Measurements from ENCODE around the gene BCL3.

BCL3 gene

DNA sequence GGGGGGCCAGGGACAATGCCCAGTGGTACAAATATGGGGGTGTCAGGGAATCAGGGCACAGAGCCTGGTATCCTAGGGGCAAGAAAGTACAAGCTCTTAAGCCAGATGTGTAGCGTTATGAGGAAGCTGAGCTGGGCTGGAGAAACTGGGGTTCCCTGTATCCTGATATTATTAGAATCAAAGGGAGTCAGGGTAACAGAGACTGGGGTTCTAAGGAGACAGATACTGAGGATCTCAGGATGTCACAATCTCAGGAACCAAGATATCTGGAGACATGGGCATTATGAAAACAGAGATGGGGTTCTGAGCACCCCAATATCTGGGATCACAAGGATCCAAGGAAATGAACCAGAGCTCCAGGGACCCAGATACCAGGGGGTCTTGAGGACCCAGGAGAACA lies 784 bp downstream of the BCL3 start:
- no peak for DNase-seq (ENCODE audit: low spot score)
- TF ChIP-seq CTCF (IDR thresholded peaks at IDR 0.05; ENCODE audit: extremely low read depth, missing control alignments) = no peak

GRCh38 chr19:44749994-44750393 lies 1.5 kb downstream of the BCL3 start:
- DNase-seq (ENCODE audit: low spot score) = no peak
- no peak for TF ChIP-seq CTCF (IDR thresholded peaks at IDR 0.05; ENCODE audit: extremely low read depth, missing control alignments)

DNA sequence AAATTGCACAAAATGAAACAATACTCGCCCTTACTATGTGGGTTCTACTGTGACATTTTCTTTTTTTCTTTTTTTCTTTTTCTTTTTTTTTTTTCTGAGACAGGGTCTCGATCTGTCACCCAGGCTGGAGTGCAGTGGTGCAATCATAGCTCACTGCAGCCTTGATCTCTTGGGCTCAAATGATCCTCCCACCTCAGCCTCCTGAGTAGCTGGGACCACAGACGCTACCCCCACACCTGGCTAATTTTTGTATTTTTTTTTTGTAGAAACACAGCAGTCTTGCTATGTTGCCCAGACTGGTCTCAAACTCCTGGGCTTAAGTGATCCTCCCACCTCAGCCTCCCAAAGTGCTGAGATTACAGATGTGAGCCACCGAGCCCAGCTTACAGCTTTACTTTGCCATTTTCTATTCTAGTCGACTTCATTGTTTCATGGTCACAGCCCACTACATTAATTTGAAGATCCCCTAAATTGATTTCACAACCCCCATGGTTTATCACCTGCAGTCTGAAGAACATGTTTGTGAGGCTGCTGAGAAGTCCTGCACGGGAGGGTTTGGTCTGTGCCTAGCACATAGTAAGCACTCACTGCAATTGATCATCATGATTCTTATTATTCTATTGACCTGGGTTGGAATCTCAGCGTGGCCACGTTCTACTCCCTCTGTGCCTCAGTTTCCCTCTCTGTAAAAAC lies 3.8 kb downstream of the BCL3 start:
- no peak for DNase-seq (ENCODE audit: low spot score)
- no peak for TF ChIP-seq CTCF (IDR thresholded peaks at IDR 0.05; ENCODE audit: extremely low read depth, missing control alignments)

DNA sequence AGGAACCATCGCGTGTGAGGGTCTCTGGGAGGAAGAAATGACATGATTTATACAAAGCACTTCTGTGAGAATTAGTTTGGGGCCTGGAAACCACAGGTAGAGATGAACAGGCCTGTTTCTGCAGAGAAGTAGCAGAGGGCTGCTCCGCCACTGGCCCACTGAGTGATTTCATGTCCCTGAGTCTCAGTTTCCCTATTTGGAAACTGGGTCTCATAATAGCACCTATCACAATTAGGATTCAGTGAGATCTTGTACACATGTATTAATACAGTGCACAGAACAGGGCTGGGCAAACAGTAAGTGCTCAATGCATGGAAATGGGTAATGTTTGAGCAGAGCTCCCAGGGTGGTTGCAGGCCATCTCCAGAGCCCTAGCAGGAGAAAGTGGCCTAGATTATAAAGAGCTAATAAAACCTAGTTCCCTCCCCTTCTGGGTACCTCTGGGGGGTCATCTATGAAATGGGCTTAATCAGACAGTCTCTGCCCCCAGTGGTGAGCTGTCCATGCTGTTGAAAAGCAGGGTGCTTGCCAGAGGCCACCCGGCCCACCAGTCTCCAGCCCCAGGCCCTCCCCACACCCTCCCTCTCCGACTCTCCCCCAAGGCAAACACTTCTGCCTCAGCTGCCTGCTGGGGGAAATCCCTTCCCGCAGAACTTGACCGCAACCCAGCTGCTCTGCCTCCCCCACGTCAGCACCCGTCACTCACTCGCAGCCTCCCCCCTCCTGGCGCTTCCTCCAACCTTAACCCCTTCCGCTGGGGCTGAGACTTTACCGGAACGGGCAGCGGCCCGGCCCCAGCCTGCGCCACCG lies 4.5 kb downstream of the BCL3 start:
- TF ChIP-seq CTCF (IDR thresholded peaks at IDR 0.05; ENCODE audit: extremely low read depth, missing control alignments) = no peak
- peak; percentile 96 for DNase-seq (ENCODE audit: low spot score)

DNA sequence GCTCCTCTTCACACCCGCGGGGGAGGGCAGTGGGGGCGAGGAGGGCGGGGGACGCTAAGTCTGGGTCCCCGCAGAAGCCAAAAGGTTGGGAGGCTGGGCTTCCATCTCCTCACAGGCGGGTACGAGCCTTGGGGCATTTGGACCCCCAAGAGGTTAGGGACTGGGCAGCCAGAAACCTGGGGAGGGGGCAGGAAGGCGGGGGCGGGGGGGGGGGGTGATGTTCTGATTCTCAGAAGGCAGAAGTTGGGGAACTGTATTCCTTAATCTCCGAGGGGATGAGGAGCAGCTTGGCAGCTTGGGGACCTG lies 5.1 kb downstream of the BCL3 start:
- no peak for TF ChIP-seq CTCF (IDR thresholded peaks at IDR 0.05; ENCODE audit: extremely low read depth, missing control alignments)
- DNase-seq (ENCODE audit: low spot score) = no peak

DNA sequence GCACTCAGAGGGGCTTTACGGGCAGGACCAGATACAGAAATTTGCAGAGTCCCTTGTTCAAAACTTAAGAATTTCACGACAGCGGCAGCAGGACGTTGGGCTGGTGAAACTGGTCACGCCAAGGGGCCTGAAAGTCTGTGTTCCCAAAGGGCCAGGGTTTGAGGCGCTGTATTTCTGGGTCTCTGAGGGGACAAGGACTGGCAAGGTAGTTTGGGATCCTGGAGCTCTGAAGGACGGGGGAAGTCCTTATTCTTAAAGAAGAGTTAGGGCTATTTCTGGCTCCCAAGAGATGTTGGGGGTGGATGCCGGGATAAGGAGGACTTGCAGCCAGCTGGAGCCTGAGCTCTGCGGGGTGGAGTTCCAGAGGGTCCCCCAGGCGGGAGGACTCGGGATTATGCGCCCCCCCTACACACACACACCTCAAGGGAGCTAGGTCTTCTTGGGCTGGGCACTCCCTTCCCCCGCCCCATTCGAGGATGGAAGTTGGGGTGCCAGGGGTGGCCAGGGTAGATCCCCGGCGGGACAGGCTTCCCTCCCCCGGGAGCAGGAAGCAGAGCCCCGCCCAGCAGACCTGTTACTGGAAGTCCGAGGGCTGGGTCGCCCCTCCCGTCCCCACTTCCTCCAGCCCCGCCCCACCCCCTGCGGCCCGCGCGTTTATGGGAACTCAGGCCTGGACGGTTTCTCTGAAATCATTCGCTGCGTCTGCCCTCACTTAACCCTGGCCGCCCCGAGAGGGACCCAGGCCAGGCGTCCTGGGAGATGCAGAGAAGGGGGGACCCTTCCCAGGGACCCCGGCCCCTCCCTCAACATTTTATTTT lies 5.6 kb downstream of the BCL3 start:
- peak; percentile 89 for DNase-seq (ENCODE audit: low spot score)
- TF ChIP-seq CTCF (IDR thresholded peaks at IDR 0.05; ENCODE audit: extremely low read depth, missing control alignments) = no peak

DNA sequence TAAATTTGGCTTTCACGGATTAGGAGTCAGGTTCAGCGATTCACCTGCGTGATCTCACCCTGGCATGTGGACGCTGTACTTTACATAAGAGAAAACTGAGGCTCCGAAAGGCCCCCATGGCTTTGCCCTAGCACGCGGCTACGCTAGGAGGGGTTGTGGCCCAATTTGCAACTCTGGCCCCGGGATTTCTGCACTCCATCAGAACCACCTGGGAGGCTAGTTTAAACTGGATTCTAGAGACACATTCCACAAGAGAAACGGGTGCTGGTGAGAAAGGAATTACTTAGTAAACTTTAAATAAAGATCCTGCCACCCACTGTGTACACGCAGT lies 6.2 kb downstream of the BCL3 start:
- no peak for TF ChIP-seq CTCF (IDR thresholded peaks at IDR 0.05; ENCODE audit: extremely low read depth, missing control alignments)
- no peak for DNase-seq (ENCODE audit: low spot score)
